ENCODE results near the gene DACT2.

Gene DACT2

DNA sequence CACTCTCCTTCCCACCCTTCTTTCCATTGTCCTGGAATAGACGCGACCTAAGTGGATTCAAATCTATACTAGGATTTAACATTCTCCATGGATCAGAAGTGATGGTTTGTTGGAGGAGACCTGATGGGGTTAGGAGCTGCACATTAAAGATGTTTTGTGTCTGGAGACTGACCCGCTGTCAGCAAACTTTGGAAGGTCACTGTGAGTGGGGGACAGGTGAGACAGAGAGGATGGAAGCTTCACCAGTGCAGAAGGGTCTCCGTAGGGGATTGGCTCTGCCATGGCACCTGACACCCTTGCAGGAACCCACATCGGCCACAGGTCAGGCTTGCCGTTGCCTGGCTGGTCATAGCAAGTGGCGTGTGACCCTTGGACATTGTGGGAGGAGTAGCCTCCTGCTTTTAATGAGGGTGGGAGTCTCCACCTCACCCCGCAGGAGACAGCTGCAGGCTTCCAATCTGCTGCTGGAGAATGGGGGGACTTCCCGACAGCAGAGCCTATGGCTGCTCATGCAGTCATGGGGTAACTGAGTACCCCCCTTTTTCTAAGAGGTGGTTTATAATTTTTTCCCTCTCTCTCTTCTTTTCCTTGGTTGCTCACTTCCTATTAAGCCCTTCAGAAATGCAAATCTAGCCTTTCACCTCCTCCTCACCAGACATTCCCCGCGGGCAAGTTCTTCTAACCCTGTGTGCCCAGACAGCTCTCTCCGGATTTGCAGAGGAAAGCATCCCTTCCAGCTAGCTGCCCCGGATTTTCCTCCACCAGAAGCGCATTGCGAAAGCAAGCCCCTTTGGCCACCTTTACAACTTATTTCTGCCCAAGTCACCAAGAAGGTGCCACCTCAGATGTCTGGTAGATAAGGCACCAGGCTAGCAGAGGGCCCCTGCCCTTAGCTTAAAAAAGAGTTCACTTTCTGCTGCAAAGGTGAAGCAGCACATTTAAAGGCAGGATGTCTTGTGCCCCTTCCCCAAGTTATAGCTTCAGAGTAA is 53.5 kb downstream of the DACT2 start:
- DNase-seq (ENCODE audit: low read depth in 1 of 2, low spot score in 1 of 2), result no peak

DNA sequence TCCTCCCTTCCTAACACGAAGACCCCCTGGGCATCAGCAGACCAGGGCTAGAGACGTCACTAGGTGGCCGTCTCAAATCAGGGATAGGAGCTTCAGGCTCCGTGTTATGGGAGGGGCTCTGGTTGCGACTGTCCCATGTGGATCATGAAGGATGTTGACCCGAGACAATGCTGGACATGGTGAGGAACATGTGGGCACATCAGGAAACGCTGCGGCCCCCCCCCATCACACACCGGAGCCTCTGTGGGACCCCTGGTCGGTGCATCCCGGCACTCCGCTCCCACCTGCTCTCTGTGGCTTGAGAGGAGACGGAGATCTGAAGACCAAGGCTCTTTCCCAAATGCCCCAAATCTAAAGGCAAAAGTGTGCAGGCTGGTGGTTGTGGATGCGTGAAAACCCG is 54.2 kb downstream of the DACT2 start:
- no peak for DNase-seq (ENCODE audit: low read depth in 1 of 2, low spot score in 1 of 2)

GRCh38 chr6:168264593-168265335 is 54.8 kb downstream of the DACT2 start:
- no peak for DNase-seq (ENCODE audit: low read depth in 1 of 2, low spot score in 1 of 2)

- DNase-seq (ENCODE audit: low read depth in 1 of 2, low spot score in 1 of 2), result no peak
These were observed 56.1 kb downstream of the DACT2 start for GRCh38 chr6:168263351-168263905.

GRCh38 chr6:168261234-168261633 is 58.3 kb downstream of the DACT2 start:
- no peak for DNase-seq (ENCODE audit: low read depth in 1 of 2, low spot score in 1 of 2)

GRCh38 chr6:168260420-168260987 is 59.1 kb downstream of the DACT2 start:
- DNase-seq (ENCODE audit: low read depth in 1 of 2, low spot score in 1 of 2), result no peak

DNA sequence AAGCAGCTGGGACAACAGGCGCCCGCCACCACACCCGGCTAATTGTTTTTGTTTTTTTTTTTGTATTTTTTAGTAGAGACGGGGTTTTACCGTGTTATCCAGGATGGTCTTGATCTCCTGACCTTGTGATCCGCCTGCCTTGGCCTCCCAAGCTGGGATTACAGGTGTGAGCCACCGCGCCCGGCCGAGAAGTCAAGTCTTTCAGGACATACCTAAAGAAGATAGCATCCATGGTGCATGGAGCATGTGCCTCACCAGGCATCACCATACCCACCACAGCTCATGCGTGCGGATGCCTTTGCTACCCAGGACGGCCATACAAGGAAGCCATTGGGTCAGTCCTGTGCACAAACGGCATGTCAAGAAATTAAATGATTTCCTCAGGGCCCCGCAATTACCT is 60.8 kb downstream of the DACT2 start:
- no peak for DNase-seq (ENCODE audit: low read depth in 1 of 2, low spot score in 1 of 2)

DNA sequence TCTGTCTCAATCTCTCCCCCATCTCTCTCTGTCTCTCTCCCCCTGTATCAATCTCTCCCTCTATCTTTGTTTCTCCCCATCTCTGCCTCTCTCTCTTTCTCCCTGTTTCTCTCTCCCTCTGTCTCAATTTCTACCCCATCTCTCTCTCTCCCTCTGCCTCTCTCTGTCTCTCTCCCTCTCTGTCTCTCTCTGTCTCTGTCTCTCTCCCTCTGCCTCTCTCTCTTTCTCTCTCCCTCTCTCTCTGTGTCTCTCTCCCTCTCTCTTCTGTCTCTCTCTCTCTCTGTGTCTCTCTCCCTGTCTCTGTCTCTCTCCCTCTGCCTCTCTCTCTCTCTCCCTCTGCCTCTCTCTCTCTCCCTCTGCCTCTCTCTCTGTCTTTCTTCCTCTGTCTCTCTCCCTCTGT is 62.6 kb downstream of the DACT2 start:
- DNase-seq (ENCODE audit: low read depth in 1 of 2, low spot score in 1 of 2), result no peak

Data from activated CD4-positive, alpha-beta T cell treated with anti-CD3 and anti-CD28 coated beads, Interleukin-2, amount 50 U/mL, for 24 hours (primary cell).